Measurements from ENCODE around the gene MRI1. TPM values are rescaled to one million over a fixed set of nuclear protein-coding genes. Genes with fewer than 3 reads are reported as not detected.
A peak's percentile ranks its signal among the peaks of the same experiment; 100 is the strongest.
"Not testable (repeated sequence)": the region's sequence is repeated elsewhere in the genome, so short reads cannot be mapped to it uniquely, and the experiment has no call there.

Gene MRI1
- total and polyA plus RNA-seq, 4 donors, result 23.5 to 63.2 (median 29.9) TPM

DNA sequence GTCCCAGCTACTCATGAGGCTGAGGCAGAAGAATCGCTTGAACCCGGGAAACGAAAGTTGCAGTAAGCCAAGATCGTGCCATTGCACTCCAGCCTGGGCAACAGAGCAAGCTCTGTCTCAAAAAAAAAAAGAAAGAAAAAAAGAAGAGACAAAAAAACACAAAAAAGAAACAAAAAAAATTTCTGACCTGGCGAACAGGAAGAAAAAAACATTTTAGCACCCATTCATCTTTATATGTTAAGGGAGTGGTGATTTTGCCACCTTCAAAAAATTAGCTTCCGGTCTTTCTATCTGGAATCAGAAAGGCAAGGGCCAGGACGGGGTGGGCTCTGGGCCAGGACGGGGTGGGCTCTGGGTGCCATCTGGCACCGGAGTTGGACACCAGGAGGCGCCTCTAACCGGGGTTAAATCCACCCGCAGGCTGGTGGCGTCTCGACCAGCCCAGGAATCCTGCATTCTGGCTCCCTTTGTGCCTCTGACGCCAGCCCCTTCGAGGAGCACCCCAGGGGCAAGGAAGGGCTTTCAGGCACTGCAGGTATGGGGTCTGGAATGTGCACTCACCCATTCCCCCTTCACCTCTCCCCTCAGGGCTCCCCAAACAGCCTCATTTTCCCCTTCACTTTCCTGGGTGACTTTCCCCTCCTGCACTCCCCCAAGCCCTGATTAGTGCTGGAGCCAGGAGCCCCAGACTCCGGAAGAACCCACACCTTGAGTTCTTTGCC is 20.6 kb downstream of the MRI1 start:
- peaks cover 0 to 4% (median 0%) of the 10 kb centered on the region in 5 donors for H3K4me1 ChIP-seq (ENCODE audit: control insufficient read depth in 5 of 5, insufficient read depth in 5 of 5, low read length in 5 of 5)
- 21 to 27% methylated on average over 17 of the region's 17 CpGs for WGBS, 2 donors
- TF ChIP-seq, protein P1, sequence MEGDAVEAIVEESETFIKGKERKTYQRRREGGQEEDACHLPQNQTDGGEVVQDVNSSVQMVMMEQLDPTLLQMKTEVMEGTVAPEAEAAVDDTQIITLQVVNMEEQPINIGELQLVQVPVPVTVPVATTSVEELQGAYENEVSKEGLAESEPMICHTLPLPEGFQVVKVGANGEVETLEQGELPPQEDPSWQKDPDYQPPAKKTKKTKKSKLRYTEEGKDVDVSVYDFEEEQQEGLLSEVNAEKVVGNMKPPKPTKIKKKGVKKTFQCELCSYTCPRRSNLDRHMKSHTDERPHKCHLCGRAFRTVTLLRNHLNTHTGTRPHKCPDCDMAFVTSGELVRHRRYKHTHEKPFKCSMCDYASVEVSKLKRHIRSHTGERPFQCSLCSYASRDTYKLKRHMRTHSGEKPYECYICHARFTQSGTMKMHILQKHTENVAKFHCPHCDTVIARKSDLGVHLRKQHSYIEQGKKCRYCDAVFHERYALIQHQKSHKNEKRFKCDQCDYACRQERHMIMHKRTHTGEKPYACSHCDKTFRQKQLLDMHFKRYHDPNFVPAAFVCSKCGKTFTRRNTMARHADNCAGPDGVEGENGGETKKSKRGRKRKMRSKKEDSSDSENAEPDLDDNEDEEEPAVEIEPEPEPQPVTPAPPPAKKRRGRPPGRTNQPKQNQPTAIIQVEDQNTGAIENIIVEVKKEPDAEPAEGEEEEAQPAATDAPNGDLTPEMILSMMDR (IDR thresholded peaks at IDR 0.05; ENCODE audit: control extremely low read depth, extremely low read depth), result peak; percentile 59
- ATAC-seq (ENCODE audit: insufficient read depth, low FRiP score), result no peak
- no peaks in the 10 kb centered on the region for H3K9me3 ChIP-seq (ENCODE audit: control insufficient read depth in 4 of 4, insufficient read depth in 3 of 4, low read length in 3 of 4)
- H3K27ac ChIP-seq (ENCODE audit: low read depth in 1 of 2, low read length in 1 of 2), result peak overlapping the region in 1 of 2 donors; percentile 63
- peaks cover 0 to 1% (median 0%) of the 10 kb centered on the region in 4 donors for H3K36me3 ChIP-seq (ENCODE audit: control insufficient read depth in 4 of 4, insufficient read depth in 4 of 4, low read length in 4 of 4)
- no peaks in the 10 kb centered on the region for H3K27me3 ChIP-seq (ENCODE audit: control insufficient read depth in 3 of 3, insufficient read depth in 3 of 3, low read length in 2 of 3)
- peak; percentile 61 to 73 (median 70) for DNase-seq
- H3K4me3 ChIP-seq, result no peak overlapping the region
- no peak overlapping the region for H3K9ac ChIP-seq (ENCODE audit: insufficient read depth in 1 of 2, low read length in 2 of 2)

DNA sequence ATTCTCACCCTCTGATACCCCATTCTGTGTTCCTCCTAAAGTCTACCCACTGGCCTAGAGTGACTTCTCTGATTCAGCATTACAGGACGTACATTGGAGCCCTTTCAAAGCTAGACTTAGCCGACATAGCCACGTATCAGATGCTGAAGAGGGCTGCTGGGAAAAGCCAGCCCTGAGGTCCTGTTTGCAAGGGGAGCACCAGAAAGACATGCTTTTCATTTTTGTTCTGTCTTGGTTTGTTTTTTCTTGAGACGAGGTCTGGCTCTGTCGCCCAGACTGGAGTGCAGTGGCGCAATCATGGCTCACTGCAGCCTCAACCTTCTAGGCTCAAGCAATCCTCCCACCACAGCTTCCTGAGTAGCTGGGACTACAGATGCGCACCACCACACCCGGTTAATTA is 24.7 kb downstream of the MRI1 start:
- no peak for ATAC-seq (ENCODE audit: insufficient read depth, low FRiP score)
- WGBS, 2 donors, result 20 to 28% methylated on average over 8 of the region's 8 CpGs
- H3K4me1 ChIP-seq (ENCODE audit: control insufficient read depth in 5 of 5, insufficient read depth in 5 of 5, low read length in 5 of 5), result peaks cover 0 to 5% (median 1%) of the 10 kb centered on the region in 5 donors

DNA sequence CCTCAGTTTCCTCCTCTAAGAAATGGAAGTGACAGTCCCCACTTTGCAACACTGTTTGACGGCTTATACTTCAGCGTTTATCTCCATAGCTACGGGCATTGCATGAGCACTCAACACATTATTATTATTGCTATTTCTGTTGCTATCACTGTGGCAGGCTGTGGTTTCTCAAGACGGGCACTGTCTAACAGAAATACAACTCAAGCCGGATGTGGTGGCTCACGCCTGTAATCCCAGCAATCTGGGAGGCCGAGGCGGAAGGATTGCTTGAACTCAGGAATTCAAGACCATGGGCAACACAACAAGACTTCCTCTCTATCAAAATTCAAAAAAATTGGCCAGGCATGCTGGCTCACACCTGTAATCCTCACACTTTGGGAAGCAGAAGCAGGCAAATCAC is 26.0 kb downstream of the MRI1 start:
- no peaks in the 10 kb centered on the region for H3K36me3 ChIP-seq (ENCODE audit: control insufficient read depth in 4 of 4, insufficient read depth in 4 of 4, low read length in 4 of 4)
- no peaks in the 10 kb centered on the region for H3K9me3 ChIP-seq (ENCODE audit: control insufficient read depth in 4 of 4, insufficient read depth in 3 of 4, low read length in 3 of 4)
- ATAC-seq (ENCODE audit: insufficient read depth, low FRiP score), result no peak
- H3K27ac ChIP-seq (ENCODE audit: low read depth in 1 of 2, low read length in 1 of 2), result peak overlapping the region in 1 of 2 donors; percentile 62
- WGBS, 2 donors, result 44 to 58% methylated on average over 8 of the region's 8 CpGs
- H3K4me3 ChIP-seq, result no peak overlapping the region
- H3K9ac ChIP-seq (ENCODE audit: insufficient read depth in 1 of 2, low read length in 2 of 2), result no peak overlapping the region
- H3K4me1 ChIP-seq (ENCODE audit: control insufficient read depth in 5 of 5, insufficient read depth in 5 of 5, low read length in 5 of 5), result peaks cover 0 to 8% (median 3%) of the 10 kb centered on the region in 5 donors
- no peaks in the 10 kb centered on the region for H3K27me3 ChIP-seq (ENCODE audit: control insufficient read depth in 3 of 3, insufficient read depth in 3 of 3, low read length in 2 of 3)
- DNase-seq, result no peak
- TF ChIP-seq, protein P1 (IDR thresholded peaks at IDR 0.05; ENCODE audit: control extremely low read depth, extremely low read depth), result no peak

More for the DNA sequence above, 24.7 kb downstream of the MRI1 start:
- no peaks in the 10 kb centered on the region for H3K36me3 ChIP-seq (ENCODE audit: control insufficient read depth in 4 of 4, insufficient read depth in 4 of 4, low read length in 4 of 4)
- TF ChIP-seq, protein P1 (IDR thresholded peaks at IDR 0.05; ENCODE audit: control extremely low read depth, extremely low read depth), result no peak
- H3K27me3 ChIP-seq (ENCODE audit: control insufficient read depth in 3 of 3, insufficient read depth in 3 of 3, low read length in 2 of 3), result no peaks in the 10 kb centered on the region
- peak in 1 of 3 donors; percentile 13 for DNase-seq
- H3K9me3 ChIP-seq (ENCODE audit: control insufficient read depth in 4 of 4, insufficient read depth in 3 of 4, low read length in 3 of 4), result no peaks in the 10 kb centered on the region
- H3K9ac ChIP-seq (ENCODE audit: insufficient read depth in 1 of 2, low read length in 2 of 2), result no peak overlapping the region
- no peak overlapping the region for H3K4me3 ChIP-seq
- peak overlapping the region in 1 of 2 donors; percentile 81 for H3K27ac ChIP-seq (ENCODE audit: low read depth in 1 of 2, low read length in 1 of 2)

DNA sequence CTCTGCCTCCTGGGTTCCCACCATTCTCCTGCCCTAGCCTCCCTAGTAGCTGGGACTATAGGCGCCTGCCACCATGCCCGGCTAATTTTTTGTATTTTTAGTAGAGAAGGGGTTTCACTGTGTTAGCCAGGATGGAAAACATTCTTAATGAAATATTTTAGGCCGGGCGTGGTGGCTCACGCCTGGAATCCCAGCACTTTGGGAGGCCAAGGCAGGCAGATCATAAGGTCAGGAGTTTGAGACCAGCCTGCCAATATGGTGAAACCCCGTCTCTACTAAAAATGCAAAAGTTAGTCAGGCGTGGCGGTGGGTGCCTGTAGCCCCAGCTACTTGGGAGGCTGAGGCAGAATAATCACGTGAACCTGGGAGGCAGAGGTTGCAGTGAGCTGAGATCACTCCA is 29.0 kb downstream of the MRI1 start:
- H3K9me3 ChIP-seq (ENCODE audit: control insufficient read depth in 4 of 4, insufficient read depth in 3 of 4, low read length in 3 of 4); H3K27me3 ChIP-seq (ENCODE audit: control insufficient read depth in 3 of 3, insufficient read depth in 3 of 3, low read length in 2 of 3); H3K9ac ChIP-seq (ENCODE audit: insufficient read depth in 1 of 2, low read length in 2 of 2); ATAC-seq (ENCODE audit: insufficient read depth, low FRiP score); DNase-seq; H3K36me3 ChIP-seq (ENCODE audit: control insufficient read depth in 4 of 4, insufficient read depth in 4 of 4, low read length in 4 of 4); H3K4me3 ChIP-seq; H3K27ac ChIP-seq (ENCODE audit: low read depth in 1 of 2, low read length in 1 of 2): not testable (repeated sequence)
- 84 to 90% methylated on average over 9 of the region's 9 CpGs for WGBS, 2 donors
- peaks cover 4 to 23% (median 7%) of the 10 kb centered on the region in 5 donors for H3K4me1 ChIP-seq (ENCODE audit: control insufficient read depth in 5 of 5, insufficient read depth in 5 of 5, low read length in 5 of 5)

Data from lung (tissue), 12 donors.